KMS-11 (cell line): ENCODE results near the gene CDH5.

Experiments used
- H2AFZ ChIP-seq: fragments of 200-600 bp; sonication (generic); 2 replicates; pipeline ENCODE4 v1.6.1; 2016; ENCODE audit warnings: antibody characterized with exemption, mixed run types, low read depth
- H3K27ac ChIP-seq: fragments of 200-600 bp; sonication (generic); 2 replicates; pipeline ENCODE4 v1.6.1; 2016; ENCODE audit warnings: mild to moderate bottlenecking, mixed run types
- H3K27me3 ChIP-seq: fragments of 200-600 bp; sonication (generic); 2 replicates; pipeline ENCODE4 v1.6.1; 2017; ENCODE audit warnings: mild to moderate bottlenecking, low read depth, mixed run types, moderate library complexity; ENCODE audit not compliant: insufficient read depth
- H3K36me3 ChIP-seq: fragments of 200-600 bp; sonication (generic); 2 replicates; pipeline ENCODE4 v1.6.1; 2017; ENCODE audit warnings: mild to moderate bottlenecking, mixed run types; ENCODE audit not compliant: insufficient read depth
- H3K4me1 ChIP-seq: fragments of 200-600 bp; sonication (generic); 2 replicates; pipeline ENCODE4 v1.6.1; 2016; ENCODE audit warnings: mild to moderate bottlenecking, low read depth, mixed run types; ENCODE audit not compliant: poor library complexity, severe bottlenecking
- H3K4me2 ChIP-seq: fragments of 200-600 bp; sonication (generic); 2 replicates; pipeline ENCODE4 v1.7.0; 2016; ENCODE audit warnings: mild to moderate bottlenecking, mixed run types
- H3K4me3 ChIP-seq: fragments of 200-600 bp; sonication (generic); IDR thresholded peaks from 2 replicates; pipeline ENCODE4 v1.6.1; 2017; ENCODE audit warnings: low read depth, low read length, mixed read lengths; ENCODE audit not compliant: insufficient read depth
- H3K79me2 ChIP-seq: fragments of 200-600 bp; sonication (generic); 2 replicates; pipeline ENCODE4 v1.6.1; 2016; ENCODE audit warnings: low read depth, mixed run types; ENCODE audit not compliant: insufficient read depth
- H3K9ac ChIP-seq: fragments of 200-600 bp; sonication (generic); 2 replicates; pipeline ENCODE4 v1.6.1; 2016; ENCODE audit warnings: mild to moderate bottlenecking, mixed run types
- H4K20me1 ChIP-seq: fragments of 200-600 bp; sonication (generic); 2 replicates; pipeline ENCODE4 v1.6.1; 2016; ENCODE audit warnings: mild to moderate bottlenecking, mixed run types; ENCODE audit not compliant: insufficient read depth
- CTCF ChIP-seq: fragments of 200-600 bp; sonication (generic); conservative IDR thresholded peaks from 2 replicates; pipeline ENCODE4 v1.6.1; 2017; ENCODE audit warnings: low read depth, mild to moderate bottlenecking, antibody characterized with exemption, low read length, moderate library complexity, mixed read lengths

The CDH5 gene

GRCh38 chr16:66409156-66409555 lies 42.7 kb downstream of the CDH5 start:
- Histone ChIP-seq H3K9ac (peak overlapping the region; percentile 41; the same call in 1 of the 2 replicates), H4K20me1 (no peaks in the 10 kb centered on the region), H3K27me3 (peaks cover 5% of the 10 kb centered on the region; the same call in 1 of the 2 replicates), H3K4me1 (peaks cover 22% of the 10 kb centered on the region), H3K4me3 (no peak overlapping the region), H3K4me2 (peak overlapping the region; percentile 70), H3K27ac (peak overlapping the region; percentile 56), H3K79me2 (no peaks in the 10 kb centered on the region), H2AFZ (no peak overlapping the region; the same call in 1 of the 2 replicates), H3K36me3 (no peaks in the 10 kb centered on the region)
- TF ChIP-seq CTCF: no peak

DNA sequence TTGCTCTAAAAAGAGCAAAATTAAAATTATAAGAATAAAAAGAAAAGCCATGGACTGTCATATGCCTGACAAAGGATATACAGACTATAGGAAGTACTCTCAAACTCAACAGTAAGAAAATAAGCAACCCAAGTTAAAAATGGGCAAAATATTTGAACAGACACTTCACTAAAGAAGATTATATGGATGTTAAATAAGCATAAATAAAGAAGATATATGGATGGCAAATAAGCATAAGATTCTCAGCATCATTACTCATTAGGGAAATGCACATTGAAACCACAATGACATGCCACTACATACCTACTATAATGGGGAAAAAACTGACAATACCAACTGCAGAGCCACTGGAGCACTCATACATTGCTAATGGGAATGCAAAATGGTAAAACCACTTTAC lies 45.7 kb downstream of the CDH5 start:
- no peak overlapping the region for H3K27ac ChIP-seq
- no peaks in the 10 kb centered on the region for H3K79me2 ChIP-seq
- H4K20me1 ChIP-seq: no peaks in the 10 kb centered on the region
- peaks cover 20% of the 10 kb centered on the region for H3K4me1 ChIP-seq
- H3K9ac ChIP-seq: no peak overlapping the region
- H2AFZ ChIP-seq: no peak overlapping the region
- no peaks in the 10 kb centered on the region for H3K27me3 ChIP-seq
- no peak for TF ChIP-seq CTCF
- no peak overlapping the region for H3K4me2 ChIP-seq
- no peak overlapping the region for H3K4me3 ChIP-seq
- no peaks in the 10 kb centered on the region for H3K36me3 ChIP-seq

GRCh38 chr16:66414891-66415290 lies 48.4 kb downstream of the CDH5 start:
- no peaks in the 10 kb centered on the region for H3K27me3 ChIP-seq
- no peaks in the 10 kb centered on the region for H3K36me3 ChIP-seq
- H3K4me1 ChIP-seq: peaks cover 17% of the 10 kb centered on the region
- no peaks in the 10 kb centered on the region for H4K20me1 ChIP-seq
- no peak overlapping the region for H3K4me3 ChIP-seq
- no peak overlapping the region for H3K4me2 ChIP-seq
- no peak overlapping the region for H2AFZ ChIP-seq
- no peaks in the 10 kb centered on the region for H3K79me2 ChIP-seq
- TF ChIP-seq CTCF: no peak
- H3K27ac ChIP-seq: no peak overlapping the region
- no peak overlapping the region for H3K9ac ChIP-seq

- no peak overlapping the region for H2AFZ ChIP-seq
- H3K27ac ChIP-seq: no peak overlapping the region
- no peak overlapping the region for H3K4me2 ChIP-seq
- H3K36me3 ChIP-seq: no peaks in the 10 kb centered on the region
- no peaks in the 10 kb centered on the region for H3K27me3 ChIP-seq
- H3K4me1 ChIP-seq: peaks cover 17% of the 10 kb centered on the region
- no peak overlapping the region for H3K9ac ChIP-seq
- H3K4me3 ChIP-seq: no peak overlapping the region
- no peaks in the 10 kb centered on the region for H3K79me2 ChIP-seq
- TF ChIP-seq CTCF: no peak
- no peaks in the 10 kb centered on the region for H4K20me1 ChIP-seq
These were observed 49.6 kb downstream of the CDH5 start for GRCh38 chr16:66416136-66416535.
